ENCODE measurements around the gene BAHCC1. TPM values are rescaled to one million over a fixed set of nuclear protein-coding genes. Genes with fewer than 3 reads are reported as not detected.

Gene BAHCC1
- total and polyA plus RNA-seq, 10 of the 15 experiments (the other 5 are each of a cell fraction or from before 2014, with no cell fraction given): 0.03 to 0.14 (median 0.11) TPM; not detected in 6

- Histone ChIP-seq H2AFZ (ENCODE audit: control insufficient read depth, low read depth, low read length) (no peak overlapping the region), H3K4me3 (no peak overlapping the region), H3K36me3 (ENCODE audit: control insufficient read depth in 2 of 2, insufficient read depth in 2 of 2, low read length in 1 of 2) (no peaks in the 10 kb centered on the region), H4K20me1 (ENCODE audit: control insufficient read depth, insufficient read depth) (no peaks in the 10 kb centered on the region), H3K9ac (ENCODE audit: control insufficient read depth, insufficient read depth, low read length) (no peak overlapping the region), H3K4me2 (ENCODE audit: control insufficient read depth, insufficient read depth) (no peak overlapping the region), H3K4me1 (ENCODE audit: control insufficient read depth, insufficient read depth, low read length) (peaks cover 9% of the 10 kb centered on the region), H3K27me3 (replicated peaks in 1 of 2; ENCODE audit: control insufficient read depth in 2 of 2, insufficient read depth in 2 of 2, low read length in 1 of 2) (peaks cover 0 to 3% of the 10 kb centered on the region in 2 experiments; a peak in 1 of 4 replicates), H3K27ac (ENCODE audit: control insufficient read depth, insufficient read depth) (no peak overlapping the region), H3K9me3 (replicated peaks; ENCODE audit: control insufficient read depth, insufficient read depth, low read length) (no peaks in the 10 kb centered on the region; the same call in 2 of the 3 replicates), H3K79me2 (ENCODE audit: control insufficient read depth, insufficient read depth, low read length) (no peaks in the 10 kb centered on the region)
- DNase-seq (ENCODE audit: low read depth, low spot score): no peak
- no TSS peak for BruUV-seq (replicated peaks)
- intact Hi-C loops (cut with micrococcal nuclease; ENCODE audit: unreplicated experiment) (no loop called here), in situ Hi-C loops (cut with MboI) (no loop called here)
- no peak for FAIRE-seq
- 60% methylated on average over 5 of the region's 5 CpGs for WGBS (ENCODE audit: insufficient coverage, insufficient replicate concordance, low lambda C conversion rate, missing lambda C conversion rate)
- TF ChIP-seq EP300 (IDR thresholded peaks at IDR 0.05; ENCODE audit: borderline replicate concordance in 1 of 2, control insufficient read depth in 1 of 2, low read depth in 2 of 2, low read length in 2 of 2) (no peak), HDAC6 (IDR thresholded peaks at IDR 0.05; ENCODE audit: unreplicated experiment) (no peak), FOS (IDR thresholded peaks at IDR 0.05; ENCODE audit: borderline replicate concordance, extremely low read depth, insufficient read length) (no peak), YBX1 (IDR thresholded peaks at IDR 0.05) (no peak), CREM (IDR thresholded peaks at IDR 0.05; ENCODE audit: low read depth) (no peak), ZNF274 (IDR thresholded peaks at IDR 0.05; ENCODE audit: insufficient read depth, insufficient read length) (no peak), BMI1 (IDR thresholded peaks at IDR 0.05; ENCODE audit: borderline replicate concordance) (no peak), CREB1 (IDR thresholded peaks at IDR 0.05; ENCODE audit: low read depth) (no peak), MXI1 (IDR thresholded peaks at IDR 0.05; ENCODE audit: low read depth, low read length) (no peak), RBBP5 (conservative IDR thresholded peaks at IDR 0.05) (no peak), FOXK2 (IDR thresholded peaks at IDR 0.05) (no peak), ZBTB11 (CRISPR knock-in tag; IDR thresholded peaks at IDR 0.05) (no peak), ZNF207 (IDR thresholded peaks at IDR 0.05; ENCODE audit: borderline replicate concordance) (no peak), SIX5 (IDR thresholded peaks at IDR 0.05; ENCODE audit: low read depth, low read length, severe bottlenecking) (no peak), HCFC1 (IDR thresholded peaks at IDR 0.05; ENCODE audit: low read length) (no peak), WRNIP1 (IDR thresholded peaks at IDR 0.05; ENCODE audit: borderline replicate concordance, low read depth, low read length) (no peak)
- TF ChIP-seq, protein P1, sequence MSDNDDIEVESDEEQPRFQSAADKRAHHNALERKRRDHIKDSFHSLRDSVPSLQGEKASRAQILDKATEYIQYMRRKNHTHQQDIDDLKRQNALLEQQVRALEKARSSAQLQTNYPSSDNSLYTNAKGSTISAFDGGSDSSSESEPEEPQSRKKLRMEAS (IDR thresholded peaks at IDR 0.05; ENCODE audit: low read depth, low read length): no peak
- TF ChIP-seq, protein P2, sequence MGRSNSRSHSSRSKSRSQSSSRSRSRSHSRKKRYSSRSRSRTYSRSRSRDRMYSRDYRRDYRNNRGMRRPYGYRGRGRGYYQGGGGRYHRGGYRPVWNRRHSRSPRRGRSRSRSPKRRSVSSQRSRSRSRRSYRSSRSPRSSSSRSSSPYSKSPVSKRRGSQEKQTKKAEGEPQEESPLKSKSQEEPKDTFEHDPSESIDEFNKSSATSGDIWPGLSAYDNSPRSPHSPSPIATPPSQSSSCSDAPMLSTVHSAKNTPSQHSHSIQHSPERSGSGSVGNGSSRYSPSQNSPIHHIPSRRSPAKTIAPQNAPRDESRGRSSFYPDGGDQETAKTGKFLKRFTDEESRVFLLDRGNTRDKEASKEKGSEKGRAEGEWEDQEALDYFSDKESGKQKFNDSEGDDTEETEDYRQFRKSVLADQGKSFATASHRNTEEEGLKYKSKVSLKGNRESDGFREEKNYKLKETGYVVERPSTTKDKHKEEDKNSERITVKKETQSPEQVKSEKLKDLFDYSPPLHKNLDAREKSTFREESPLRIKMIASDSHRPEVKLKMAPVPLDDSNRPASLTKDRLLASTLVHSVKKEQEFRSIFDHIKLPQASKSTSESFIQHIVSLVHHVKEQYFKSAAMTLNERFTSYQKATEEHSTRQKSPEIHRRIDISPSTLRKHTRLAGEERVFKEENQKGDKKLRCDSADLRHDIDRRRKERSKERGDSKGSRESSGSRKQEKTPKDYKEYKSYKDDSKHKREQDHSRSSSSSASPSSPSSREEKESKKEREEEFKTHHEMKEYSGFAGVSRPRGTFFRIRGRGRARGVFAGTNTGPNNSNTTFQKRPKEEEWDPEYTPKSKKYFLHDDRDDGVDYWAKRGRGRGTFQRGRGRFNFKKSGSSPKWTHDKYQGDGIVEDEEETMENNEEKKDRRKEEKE (IDR thresholded peaks at IDR 0.05): no peak
- TF ChIP-seq, protein P3, sequence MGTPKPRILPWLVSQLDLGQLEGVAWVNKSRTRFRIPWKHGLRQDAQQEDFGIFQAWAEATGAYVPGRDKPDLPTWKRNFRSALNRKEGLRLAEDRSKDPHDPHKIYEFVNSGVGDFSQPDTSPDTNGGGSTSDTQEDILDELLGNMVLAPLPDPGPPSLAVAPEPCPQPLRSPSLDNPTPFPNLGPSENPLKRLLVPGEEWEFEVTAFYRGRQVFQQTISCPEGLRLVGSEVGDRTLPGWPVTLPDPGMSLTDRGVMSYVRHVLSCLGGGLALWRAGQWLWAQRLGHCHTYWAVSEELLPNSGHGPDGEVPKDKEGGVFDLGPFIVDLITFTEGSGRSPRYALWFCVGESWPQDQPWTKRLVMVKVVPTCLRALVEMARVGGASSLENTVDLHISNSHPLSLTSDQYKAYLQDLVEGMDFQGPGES (IDR thresholded peaks at IDR 0.05): no peak
- SMC1A ChIA-PET (ENCODE audit: uncharacterized antibody, unreplicated experiment): no interaction called here
- RAD21 ChIA-PET (ENCODE audit: unreplicated experiment): no interaction called here
- CTCF ChIA-PET: no interaction called here
- POLR2A ChIA-PET: no interaction called here
- ATAC-seq: no peak
Measured at GRCh38 chr17:81370294-81370693, 25.0 kb upstream of the BAHCC1 start.
